Activated naive CD8-positive, alpha-beta T cell (primary cell): ENCODE measurements around the gene FES.

ENCODE experiments used
- H3K27ac Mint-ChIP-seq: one replicate; pipeline ENCODE4 v1.8.0; 2021; ENCODE audit warnings: mixed read lengths
- H3K27me3 Mint-ChIP-seq: one replicate; pipeline ENCODE4 v1.8.0; 2021; ENCODE audit warnings: mixed read lengths
- H3K36me3 Mint-ChIP-seq: one replicate; pipeline ENCODE4 v1.8.0; 2021; ENCODE audit warnings: mixed read lengths
- H3K4me1 Mint-ChIP-seq: one replicate; pipeline ENCODE4 v1.8.0; 2021; ENCODE audit warnings: low read depth, mixed read lengths
- H3K4me3 Mint-ChIP-seq: one replicate; pipeline ENCODE4 v1.8.0; 2021; ENCODE audit warnings: mild to moderate bottlenecking, mixed read lengths
- H3K9me3 Mint-ChIP-seq: one replicate; pipeline ENCODE4 v1.8.0; 2021; ENCODE audit warnings: low read depth, mixed read lengths

Gene FES

DNA sequence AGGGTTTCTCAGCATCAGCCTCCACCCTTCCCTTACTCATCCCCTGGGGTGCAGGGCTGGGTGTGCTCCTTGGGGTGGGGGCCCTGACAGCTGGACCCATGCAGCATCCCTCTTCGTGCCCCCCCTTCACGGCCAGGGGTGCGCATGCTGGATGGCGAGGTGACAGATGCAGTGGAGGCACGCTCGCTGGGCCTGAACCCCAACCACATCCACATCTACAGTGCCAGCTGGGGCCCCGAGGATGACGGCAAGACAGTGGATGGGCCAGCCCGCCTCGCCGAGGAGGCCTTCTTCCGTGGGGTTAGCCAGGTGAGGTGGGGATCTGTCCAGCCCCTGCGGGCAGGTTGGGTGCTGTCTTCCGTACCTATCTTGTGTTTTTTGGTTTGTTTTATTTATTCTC lies 6.3 kb upstream of the FES start:
- Mint-ChIP-seq H3K27me3 (no peaks in the 10 kb centered on the region), H3K36me3 (peaks cover 2% of the 10 kb centered on the region), H3K27ac (no peak overlapping the region), H3K4me3 (no peak overlapping the region), H3K9me3 (no peaks in the 10 kb centered on the region), H3K4me1 (peaks cover 14% of the 10 kb centered on the region)

DNA sequence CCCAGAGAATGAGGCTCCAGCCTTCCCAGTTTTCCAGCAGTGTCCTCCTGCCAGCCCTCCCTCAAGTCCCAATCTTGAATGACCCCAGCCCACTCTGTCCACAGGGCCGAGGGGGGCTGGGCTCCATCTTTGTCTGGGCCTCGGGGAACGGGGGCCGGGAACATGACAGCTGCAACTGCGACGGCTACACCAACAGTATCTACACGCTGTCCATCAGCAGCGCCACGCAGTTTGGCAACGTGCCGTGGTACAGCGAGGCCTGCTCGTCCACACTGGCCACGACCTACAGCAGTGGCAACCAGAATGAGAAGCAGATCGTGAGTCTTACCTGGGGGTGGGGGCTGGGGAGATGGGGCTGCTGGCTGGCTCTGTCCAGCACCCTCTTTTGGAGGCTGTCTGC lies 5.6 kb upstream of the FES start:
- no peak overlapping the region for H3K4me3 Mint-ChIP-seq
- peaks cover 2% of the 10 kb centered on the region for H3K36me3 Mint-ChIP-seq
- H3K9me3 Mint-ChIP-seq: no peaks in the 10 kb centered on the region
- H3K4me1 Mint-ChIP-seq: peaks cover 10% of the 10 kb centered on the region
- H3K27ac Mint-ChIP-seq: no peak overlapping the region
- H3K27me3 Mint-ChIP-seq: no peaks in the 10 kb centered on the region

DNA sequence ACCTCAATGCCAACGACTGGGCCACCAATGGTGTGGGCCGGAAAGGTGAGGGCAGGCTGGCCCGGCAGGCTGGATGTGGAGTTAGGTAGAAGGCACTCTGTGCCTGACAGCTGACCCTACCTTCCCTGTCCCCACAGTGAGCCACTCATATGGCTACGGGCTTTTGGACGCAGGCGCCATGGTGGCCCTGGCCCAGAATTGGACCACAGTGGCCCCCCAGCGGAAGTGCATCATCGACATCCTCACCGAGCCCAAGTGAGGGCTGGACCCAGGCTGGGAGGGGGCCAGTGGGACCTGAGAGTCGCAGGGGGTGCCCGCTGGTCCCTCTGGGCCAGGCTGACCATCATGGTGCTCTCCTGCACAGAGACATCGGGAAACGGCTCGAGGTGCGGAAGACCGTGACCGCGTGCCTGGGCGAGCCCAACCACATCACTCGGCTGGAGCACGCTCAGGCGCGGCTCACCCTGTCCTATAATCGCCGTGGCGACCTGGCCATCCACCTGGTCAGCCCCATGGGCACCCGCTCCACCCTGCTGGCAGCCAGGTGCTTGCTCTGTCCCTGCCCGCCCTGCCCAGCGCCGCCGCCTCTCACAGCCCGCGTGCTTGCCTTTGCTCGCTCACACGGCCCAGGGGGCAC lies 4.5 kb upstream of the FES start:
- Mint-ChIP-seq H3K9me3 (no peaks in the 10 kb centered on the region), H3K27ac (no peak overlapping the region), H3K27me3 (no peaks in the 10 kb centered on the region), H3K4me3 (no peak overlapping the region), H3K36me3 (peaks cover 2% of the 10 kb centered on the region), H3K4me1 (peaks cover 3% of the 10 kb centered on the region)

DNA sequence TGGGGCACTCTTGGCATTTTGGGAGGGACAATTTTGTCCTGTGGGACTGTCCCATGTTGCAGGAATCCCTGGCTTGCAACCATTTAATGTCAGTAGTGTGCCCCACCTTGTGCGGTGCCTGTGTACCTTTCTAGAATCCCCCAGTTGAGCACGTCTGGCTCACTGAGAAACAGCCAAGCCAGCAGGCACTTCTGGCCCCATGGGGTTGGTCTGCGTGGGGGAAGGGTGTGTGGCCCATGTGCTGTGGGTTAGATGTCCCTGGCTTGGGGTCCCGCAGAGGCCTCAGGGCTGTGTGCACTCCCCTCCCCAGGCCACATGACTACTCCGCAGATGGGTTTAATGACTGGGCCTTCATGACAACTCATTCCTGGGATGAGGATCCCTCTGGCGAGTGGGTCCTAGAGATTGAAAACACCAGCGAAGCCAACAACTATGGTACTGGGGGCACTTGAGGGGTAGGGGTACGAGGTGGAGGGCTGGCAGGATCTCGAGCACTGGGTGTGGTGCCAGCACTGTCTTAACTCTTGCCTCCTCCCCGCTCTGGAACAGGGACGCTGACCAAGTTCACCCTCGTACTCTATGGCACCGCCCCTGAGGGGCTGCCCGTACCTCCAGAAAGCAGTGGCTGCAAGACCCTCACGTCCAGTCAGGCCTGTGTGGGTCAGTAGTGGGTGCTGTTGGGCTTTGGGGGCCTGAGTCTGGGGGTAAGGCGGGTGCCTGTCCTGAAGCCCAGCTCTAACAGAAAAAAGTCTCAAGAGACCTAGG lies 3.7 kb upstream of the FES start:
- Mint-ChIP-seq H3K36me3 (peaks cover 2% of the 10 kb centered on the region), H3K4me3 (no peak overlapping the region)

DNA sequence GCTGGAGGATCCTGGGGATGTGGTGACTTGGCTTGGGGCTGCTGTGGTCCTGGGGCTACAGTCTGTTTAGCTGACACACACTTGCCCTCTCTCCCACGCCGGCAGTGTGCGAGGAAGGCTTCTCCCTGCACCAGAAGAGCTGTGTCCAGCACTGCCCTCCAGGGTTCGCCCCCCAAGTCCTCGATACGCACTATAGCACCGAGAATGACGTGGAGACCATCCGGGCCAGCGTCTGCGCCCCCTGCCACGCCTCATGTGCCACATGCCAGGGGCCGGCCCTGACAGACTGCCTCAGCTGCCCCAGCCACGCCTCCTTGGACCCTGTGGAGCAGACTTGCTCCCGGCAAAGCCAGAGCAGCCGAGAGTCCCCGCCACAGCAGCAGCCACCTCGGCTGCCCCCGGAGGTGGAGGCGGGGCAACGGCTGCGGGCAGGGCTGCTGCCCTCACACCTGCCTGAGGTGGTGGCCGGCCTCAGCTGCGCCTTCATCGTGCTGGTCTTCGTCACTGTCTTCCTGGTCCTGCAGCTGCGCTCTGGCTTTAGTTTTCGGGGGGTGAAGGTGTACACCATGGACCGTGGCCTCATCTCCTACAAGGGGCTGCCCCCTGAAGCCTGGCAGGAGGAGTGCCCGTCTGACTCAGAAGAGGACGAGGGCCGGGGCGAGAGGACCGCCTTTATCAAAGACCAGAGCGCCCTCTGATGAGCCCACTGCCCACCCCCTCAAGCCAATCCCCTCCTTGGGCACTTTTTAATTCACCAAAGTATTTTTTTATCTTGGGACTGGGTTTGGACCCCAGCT lies 2.9 kb upstream of the FES start:
- no peak overlapping the region for H3K27ac Mint-ChIP-seq
- peaks cover 8% of the 10 kb centered on the region for H3K4me1 Mint-ChIP-seq
- H3K4me3 Mint-ChIP-seq: no peak overlapping the region
- H3K9me3 Mint-ChIP-seq: no peaks in the 10 kb centered on the region
- no peaks in the 10 kb centered on the region for H3K27me3 Mint-ChIP-seq
- peaks cover 2% of the 10 kb centered on the region for H3K36me3 Mint-ChIP-seq

More for the DNA sequence above, 3.7 kb upstream of the FES start:
- Mint-ChIP-seq H3K27ac (no peak overlapping the region), H3K9me3 (no peaks in the 10 kb centered on the region), H3K4me1 (peaks cover 5% of the 10 kb centered on the region), H3K27me3 (no peaks in the 10 kb centered on the region)

DNA sequence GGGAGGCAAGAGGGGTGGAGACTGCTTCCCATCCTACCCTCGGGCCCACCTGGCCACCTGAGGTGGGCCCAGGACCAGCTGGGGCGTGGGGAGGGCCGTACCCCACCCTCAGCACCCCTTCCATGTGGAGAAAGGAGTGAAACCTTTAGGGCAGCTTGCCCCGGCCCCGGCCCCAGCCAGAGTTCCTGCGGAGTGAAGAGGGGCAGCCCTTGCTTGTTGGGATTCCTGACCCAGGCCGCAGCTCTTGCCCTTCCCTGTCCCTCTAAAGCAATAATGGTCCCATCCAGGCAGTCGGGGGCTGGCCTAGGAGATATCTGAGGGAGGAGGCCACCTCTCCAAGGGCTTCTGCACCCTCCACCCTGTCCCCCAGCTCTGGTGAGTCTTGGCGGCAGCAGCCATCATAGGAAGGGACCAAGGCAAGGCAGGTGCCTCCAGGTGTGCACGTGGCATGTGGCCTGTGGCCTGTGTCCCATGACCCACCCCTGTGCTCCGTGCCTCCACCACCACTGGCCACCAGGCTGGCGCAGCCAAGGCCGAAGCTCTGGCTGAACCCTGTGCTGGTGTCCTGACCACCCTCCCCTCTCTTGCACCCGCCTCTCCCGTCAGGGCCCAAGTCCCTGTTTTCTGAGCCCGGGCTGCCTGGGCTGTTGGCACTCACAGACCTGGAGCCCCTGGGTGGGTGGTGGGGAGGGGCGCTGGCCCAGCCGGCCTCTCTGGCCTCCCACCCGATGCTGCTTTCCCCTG lies 2.2 kb upstream of the FES start:
- Mint-ChIP-seq H3K9me3 (no peaks in the 10 kb centered on the region), H3K27ac (no peak overlapping the region), H3K27me3 (no peaks in the 10 kb centered on the region), H3K4me3 (no peak overlapping the region), H3K4me1 (peaks cover 8% of the 10 kb centered on the region), H3K36me3 (peaks cover 2% of the 10 kb centered on the region)

DNA sequence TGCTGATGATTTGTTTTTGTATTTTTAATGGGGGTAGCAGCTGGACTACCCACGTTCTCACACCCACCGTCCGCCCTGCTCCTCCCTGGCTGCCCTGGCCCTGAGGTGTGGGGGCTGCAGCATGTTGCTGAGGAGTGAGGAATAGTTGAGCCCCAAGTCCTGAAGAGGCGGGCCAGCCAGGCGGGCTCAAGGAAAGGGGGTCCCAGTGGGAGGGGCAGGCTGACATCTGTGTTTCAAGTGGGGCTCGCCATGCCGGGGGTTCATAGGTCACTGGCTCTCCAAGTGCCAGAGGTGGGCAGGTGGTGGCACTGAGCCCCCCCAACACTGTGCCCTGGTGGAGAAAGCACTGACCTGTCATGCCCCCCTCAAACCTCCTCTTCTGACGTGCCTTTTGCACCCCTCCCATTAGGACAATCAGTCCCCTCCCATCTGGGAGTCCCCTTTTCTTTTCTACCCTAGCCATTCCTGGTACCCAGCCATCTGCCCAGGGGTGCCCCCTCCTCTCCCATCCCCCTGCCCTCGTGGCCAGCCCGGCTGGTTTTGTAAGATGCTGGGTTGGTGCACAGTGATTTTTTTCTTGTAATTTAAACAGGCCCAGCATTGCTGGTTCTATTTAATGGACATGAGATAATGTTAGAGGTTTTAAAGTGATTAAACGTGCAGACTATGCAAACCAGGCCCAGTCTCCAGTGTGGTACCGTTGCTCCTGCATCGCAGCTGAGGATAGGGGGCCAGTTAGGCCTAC lies 1.4 kb upstream of the FES start:
- Mint-ChIP-seq H3K36me3 (peaks cover 2% of the 10 kb centered on the region), H3K4me3 (no peak overlapping the region), H3K27ac (no peak overlapping the region), H3K9me3 (no peaks in the 10 kb centered on the region), H3K27me3 (no peaks in the 10 kb centered on the region), H3K4me1 (peaks cover 8% of the 10 kb centered on the region)

DNA sequence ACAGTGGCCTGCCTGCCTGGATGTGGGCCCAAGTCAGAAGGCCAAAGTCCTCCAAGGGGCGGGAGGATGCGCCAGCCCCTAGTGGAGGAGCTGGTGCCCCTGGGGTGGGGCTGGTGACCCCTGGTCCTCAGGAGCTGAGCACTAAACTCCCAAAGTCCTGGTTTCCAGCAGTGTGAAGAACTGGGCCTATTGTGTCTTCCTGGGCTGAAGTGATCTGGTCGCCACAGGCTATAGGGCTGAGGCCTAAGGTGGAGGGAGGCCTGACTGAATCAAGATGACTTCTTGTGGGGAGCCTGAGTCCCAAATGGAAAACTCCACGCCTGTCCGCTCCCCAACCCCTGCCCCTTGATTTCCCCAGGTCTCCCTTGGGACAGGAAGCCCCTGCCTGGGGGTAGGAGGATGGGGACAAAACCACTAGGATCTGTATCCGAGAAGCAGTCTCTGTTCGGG lies 753 bp upstream of the FES start:
- no peaks in the 10 kb centered on the region for H3K9me3 Mint-ChIP-seq
- no peak overlapping the region for H3K4me3 Mint-ChIP-seq
- no peak overlapping the region for H3K27ac Mint-ChIP-seq
- peaks cover 2% of the 10 kb centered on the region for H3K36me3 Mint-ChIP-seq
- H3K4me1 Mint-ChIP-seq: peaks cover 8% of the 10 kb centered on the region
- peaks cover 2% of the 10 kb centered on the region for H3K27me3 Mint-ChIP-seq

DNA sequence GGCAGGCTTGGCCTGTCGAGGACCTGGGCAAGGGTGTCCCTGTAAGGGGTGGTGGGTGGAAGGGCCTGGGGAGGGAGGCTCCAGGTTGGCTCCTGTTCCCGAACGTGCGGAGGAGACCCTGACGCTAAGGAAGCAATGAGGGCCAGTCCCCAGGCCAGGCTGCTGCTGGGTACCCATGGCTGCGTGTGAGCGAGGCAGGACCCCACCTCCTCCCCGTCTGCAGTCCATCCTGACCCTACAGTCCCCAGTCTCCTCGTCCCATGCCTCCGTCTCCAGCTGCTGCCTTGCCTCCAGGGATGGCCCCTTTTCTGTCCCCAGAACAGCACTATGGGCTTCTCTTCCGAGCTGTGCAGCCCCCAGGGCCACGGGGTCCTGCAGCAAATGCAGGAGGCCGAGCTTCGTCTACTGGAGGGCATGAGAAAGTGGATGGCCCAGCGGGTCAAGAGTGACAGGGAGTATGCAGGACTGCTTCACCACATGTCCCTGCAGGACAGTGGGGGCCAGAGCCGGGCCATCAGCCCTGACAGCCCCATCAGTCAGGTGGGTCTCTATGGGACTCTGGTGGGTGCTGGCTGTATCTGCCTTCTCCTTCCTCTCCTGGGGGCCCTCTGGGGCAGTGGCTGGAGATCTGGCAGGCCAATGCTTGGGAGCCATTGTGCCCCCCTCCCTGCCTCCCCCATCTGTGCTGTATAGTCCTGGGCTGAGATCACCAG lies 571 bp downstream of the FES start:
- Mint-ChIP-seq H3K27me3 (peaks cover 2% of the 10 kb centered on the region), H3K27ac (no peak overlapping the region), H3K9me3 (no peaks in the 10 kb centered on the region), H3K4me1 (peaks cover 8% of the 10 kb centered on the region), H3K4me3 (no peak overlapping the region), H3K36me3 (no peaks in the 10 kb centered on the region)

DNA sequence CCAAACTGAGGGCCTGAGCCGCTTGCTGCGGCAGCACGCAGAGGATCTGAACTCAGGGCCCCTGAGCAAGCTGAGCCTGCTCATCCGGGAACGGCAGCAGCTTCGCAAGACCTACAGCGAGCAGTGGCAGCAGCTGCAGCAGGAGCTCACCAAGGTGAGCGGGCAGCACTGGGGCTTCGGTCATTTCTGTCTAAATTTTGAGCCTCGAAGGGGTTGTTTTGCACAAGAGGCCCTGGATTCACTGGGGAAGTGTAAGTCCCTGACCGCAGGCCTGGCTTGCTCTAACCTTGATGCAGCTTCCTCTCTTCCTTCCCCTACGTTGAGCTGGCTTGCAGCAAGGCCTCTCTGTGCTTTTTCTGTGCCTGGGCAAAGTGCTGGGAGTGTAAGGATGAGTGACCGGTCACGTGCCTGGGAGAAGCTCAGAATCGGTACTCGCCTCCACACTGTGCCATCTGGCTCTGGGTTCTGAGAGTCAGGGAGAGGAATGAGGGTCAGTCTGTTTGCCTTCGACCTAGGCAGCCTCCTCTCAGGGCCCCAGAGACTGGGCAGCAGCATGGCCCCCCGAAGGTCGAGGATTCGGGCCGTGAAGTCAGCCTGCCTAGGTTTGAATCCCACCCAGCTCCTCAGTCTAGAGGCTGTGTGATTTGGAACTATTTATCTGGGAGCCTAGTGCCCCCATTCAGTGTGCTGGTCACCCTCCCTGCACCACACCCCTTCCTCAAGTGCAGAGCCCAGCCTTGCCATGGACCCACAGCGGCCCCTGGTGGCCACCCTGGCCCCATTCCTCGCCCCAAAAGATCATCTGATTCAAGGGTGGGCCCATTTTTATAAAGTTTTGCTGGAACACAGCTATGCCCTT lies 1.4 kb downstream of the FES start:
- Mint-ChIP-seq H3K27me3 (peaks cover 2% of the 10 kb centered on the region), H3K4me3 (no peak overlapping the region), H3K36me3 (no peaks in the 10 kb centered on the region), H3K4me1 (peaks cover 8% of the 10 kb centered on the region), H3K9me3 (no peaks in the 10 kb centered on the region), H3K27ac (no peak overlapping the region)

DNA sequence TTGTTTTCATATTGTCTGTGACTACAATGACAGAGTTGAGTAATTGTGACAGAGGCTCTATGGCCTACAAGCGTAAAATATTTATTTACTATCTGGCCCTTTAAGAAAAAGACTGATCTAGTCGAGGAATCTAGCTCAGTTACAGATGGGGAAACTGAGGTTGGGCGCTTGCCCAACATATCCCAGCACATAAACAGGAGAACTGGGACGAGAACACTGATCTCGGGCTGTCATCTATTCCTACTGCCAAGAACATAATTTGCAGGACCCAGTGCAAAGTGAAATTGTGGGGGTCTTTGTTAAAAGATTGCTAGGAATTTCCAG lies 1.9 kb downstream of the FES start:
- Mint-ChIP-seq H3K9me3 (no peaks in the 10 kb centered on the region), H3K27me3 (peaks cover 2% of the 10 kb centered on the region), H3K4me3 (no peak overlapping the region), H3K27ac (no peak overlapping the region), H3K4me1 (peaks cover 8% of the 10 kb centered on the region), H3K36me3 (no peaks in the 10 kb centered on the region)

DNA sequence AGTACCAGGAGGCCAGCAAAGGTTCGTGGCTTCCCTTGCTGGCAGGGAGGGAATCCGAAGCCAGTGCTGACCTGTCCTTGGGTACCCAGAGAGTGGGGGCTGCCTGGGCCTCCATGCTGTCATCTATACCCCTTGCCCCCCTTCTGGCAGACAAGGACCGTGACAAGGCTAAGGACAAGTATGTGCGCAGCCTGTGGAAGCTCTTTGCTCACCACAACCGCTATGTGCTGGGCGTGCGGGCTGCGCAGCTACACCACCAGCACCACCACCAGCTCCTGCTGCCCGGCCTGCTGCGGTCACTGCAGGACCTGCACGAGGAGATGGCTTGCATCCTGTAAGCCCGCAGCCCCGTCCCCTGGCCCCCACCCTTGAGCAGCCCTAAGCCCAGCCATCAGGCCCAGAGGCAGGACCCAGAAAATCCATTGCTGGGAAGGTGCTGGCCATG lies 2.8 kb downstream of the FES start:
- Mint-ChIP-seq H3K4me1 (peaks cover 8% of the 10 kb centered on the region), H3K36me3 (no peaks in the 10 kb centered on the region), H3K4me3 (no peak overlapping the region), H3K27me3 (peaks cover 2% of the 10 kb centered on the region), H3K27ac (no peak overlapping the region), H3K9me3 (no peaks in the 10 kb centered on the region)

DNA sequence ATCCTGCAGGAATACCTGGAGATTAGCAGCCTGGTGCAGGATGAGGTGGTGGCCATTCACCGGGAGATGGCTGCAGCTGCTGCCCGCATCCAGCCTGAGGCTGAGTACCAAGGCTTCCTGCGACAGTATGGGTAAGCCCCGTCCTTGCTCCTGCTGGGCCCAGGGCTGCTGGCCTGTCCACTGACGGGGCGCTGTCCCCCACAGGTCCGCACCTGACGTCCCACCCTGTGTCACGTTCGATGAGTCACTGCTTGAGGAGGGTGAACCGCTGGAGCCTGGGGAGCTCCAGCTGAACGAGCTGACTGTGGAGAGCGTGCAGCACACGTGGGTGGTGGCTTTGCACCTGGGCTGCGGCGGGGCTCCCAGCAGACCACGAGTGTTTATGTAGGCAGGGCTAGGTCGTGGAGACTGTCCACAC lies 5.0 kb downstream of the FES start:
- no peaks in the 10 kb centered on the region for H3K9me3 Mint-ChIP-seq
- no peaks in the 10 kb centered on the region for H3K36me3 Mint-ChIP-seq
- peaks cover 6% of the 10 kb centered on the region for H3K4me1 Mint-ChIP-seq
- H3K4me3 Mint-ChIP-seq: no peak overlapping the region
- H3K27ac Mint-ChIP-seq: no peak overlapping the region
- H3K27me3 Mint-ChIP-seq: peaks cover 2% of the 10 kb centered on the region
